Panc1 (cell line): ENCODE data around the gene TMEM164. TPM values are rescaled to one million over a fixed set of nuclear protein-coding genes. Genes with fewer than 3 reads are reported as not detected.

Experiments
- ATAC-seq: fragments of 200-7000 bp; cut with Tn5 transposase; 2 replicates; pipeline ENCODE4 v1.9.1; 2020; ENCODE audit warnings: mild to moderate bottlenecking, moderate library complexity
- BruUV-seq: library from RNA; stranded (reverse); fragments of 400-500 nt; replicated peaks from 2 replicates; lab custom pipeline; 2021; lab: Mats Ljungman, UMichigan
- CTCF ChIA-PET: fragments of 300-600 bp; sonication (Branson Sonifier 250); formaldehyde crosslinking; loops from one replicate; lab custom pipeline; 2022; ENCODE audit warnings: antibody characterized with exemption; lab: Charles Lee
- POLR2A ChIA-PET: fragments of 300-600 bp; sonication (Branson Sonifier 250); formaldehyde crosslinking; loops from one replicate; lab custom pipeline; 2022; ENCODE audit warnings: antibody characterized with exemption; lab: Charles Lee
- DNase-seq: peaks from one replicate; pipeline ENCODE4 v3.0.0-alpha.2; 2010; ENCODE audit warnings: low read depth, low spot score
- H3K27ac ChIP-seq: 2 replicates; pipeline ENCODE4 v1.5.1; 2011; ENCODE audit warnings: mild to moderate bottlenecking, low read length, inconsistent platforms
- H3K27me3 ChIP-seq: fragments of 200-500 bp; sonication (Bioruptor generic); 2 replicates; pipeline ENCODE4 v1.6.0; 2014; ENCODE audit warnings: low read length, inconsistent platforms; ENCODE audit not compliant: control insufficient read depth, insufficient read depth
- H3K36me3 ChIP-seq: fragments of 200-500 bp; sonication (Bioruptor generic); 2 replicates; pipeline ENCODE4 v1.5.1; 2014; ENCODE audit warnings: inconsistent platforms, mild to moderate bottlenecking, low read length, moderate library complexity; ENCODE audit not compliant: control insufficient read depth, insufficient read depth
- H3K4me1 ChIP-seq: 2 replicates; pipeline ENCODE4 v1.5.1; 2011; ENCODE audit warnings: inconsistent platforms, mild to moderate bottlenecking, low read length, moderate library complexity; ENCODE audit not compliant: control insufficient read depth, insufficient read depth
- H3K4me3 ChIP-seq, 2 experiments: 2 replicates each; pipeline ENCODE4 v1.5.1; 2011 to 2012; ENCODE audit warnings: low read depth in 2 of 2, low read length in 2 of 2, mild to moderate bottlenecking in 2 of 2, inconsistent platforms in 1 of 2, moderate library complexity in 1 of 2
- H3K9me3 ChIP-seq: fragments of 200-500 bp; sonication (Bioruptor generic); 2 replicates; pipeline ENCODE4 v1.5.1; 2014; ENCODE audit warnings: low read depth, mild to moderate bottlenecking, inconsistent platforms, low read length, moderate library complexity; ENCODE audit not compliant: control insufficient read depth, insufficient read depth
- CTCF ChIP-seq: fragments of 450-650 bp; IDR thresholded peaks from 2 replicates; pipeline ENCODE4 v1.5.1; 2017; ENCODE audit warnings: mild to moderate bottlenecking
- POLR2AphosphoS5 ChIP-seq: IDR thresholded peaks from 2 replicates; pipeline ENCODE4 v1.6.1; 2012; ENCODE audit warnings: mild to moderate bottlenecking, low read depth, low read length, moderate library complexity
- REST ChIP-seq, 2 experiments: IDR thresholded peaks; 2 replicates each; pipeline ENCODE4 v1.6.1; 2011 to 2012; ENCODE audit warnings: low read depth in 2 of 2, control low read depth in 1 of 2, low read length in 1 of 2, mild to moderate bottlenecking in 1 of 2, moderate library complexity in 1 of 2; ENCODE audit not compliant: insufficient read depth in 1 of 2
- SIN3A ChIP-seq: IDR thresholded peaks from 2 replicates; pipeline ENCODE4 v1.6.1; 2012; ENCODE audit warnings: low read depth, mild to moderate bottlenecking, low read length, moderate library complexity, borderline replicate concordance; ENCODE audit not compliant: insufficient read depth
- TCF7L2 ChIP-seq: IDR thresholded peaks from 2 replicates; pipeline ENCODE4 v1.6.1; 2011; ENCODE audit warnings: mild to moderate bottlenecking, low read depth, low read length, inconsistent platforms
- in situ Hi-C: cut with HindIII; loops from 2 replicates; pipeline ENCODE4 v1.10.0; 2016; ENCODE audit warnings: low sequenced_read_pairs, low pct_unique_long_range_greater_than_20kb
- intact Hi-C: fragments of 100-400 bp; cut with micrococcal nuclease; formaldehyde crosslinking; loops from one replicate; pipeline ENCODE4 v1.10.0; 2022; ENCODE audit not compliant: unreplicated experiment
- total RNA-seq: library from RNA; stranded (reverse); gene quantifications from one replicate; pipeline ENCODE4 v1.2.1, GENCODE V29; 2021; ENCODE audit not compliant: unreplicated experiment

Gene TMEM164
- total RNA-seq, 1 experiment from 2014 or later: 32.8 TPM

DNA sequence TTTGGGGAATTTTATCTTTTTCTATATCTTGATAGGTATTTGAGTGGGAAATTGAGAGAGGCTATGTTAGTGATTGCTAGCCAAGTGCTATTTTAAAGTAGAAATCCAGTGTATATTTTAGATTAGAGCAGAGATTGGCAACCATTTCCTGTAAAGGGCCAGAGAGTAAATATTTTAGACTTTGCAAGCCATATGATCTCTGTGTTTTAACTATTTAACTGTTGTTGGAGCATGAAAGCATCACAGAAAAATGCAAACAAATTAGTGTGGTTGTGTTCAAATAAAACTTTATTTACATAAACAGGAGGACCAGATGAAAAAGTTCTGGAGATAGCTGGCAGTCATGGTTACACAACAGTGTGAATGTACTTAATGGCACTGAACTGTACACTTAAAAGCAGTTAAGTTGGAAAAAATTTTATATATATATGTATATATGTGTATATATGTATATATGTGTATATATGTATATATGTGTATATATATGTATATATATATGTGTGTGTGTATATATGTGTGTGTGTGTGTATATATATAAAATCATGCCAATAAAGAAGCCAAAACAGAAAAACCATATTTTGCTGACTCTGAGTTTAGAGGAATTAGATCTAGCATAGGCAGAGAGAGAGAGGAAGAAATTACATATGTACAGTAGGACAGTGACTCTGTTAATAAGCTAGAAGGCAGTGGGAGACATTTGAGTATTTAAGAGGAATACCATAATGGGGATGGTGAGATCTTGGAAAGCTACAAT lies 83.4 kb downstream of the TMEM164 start:
- Histone ChIP-seq H3K9me3 (no peaks in the 10 kb centered on the region), H3K27ac (no peak overlapping the region), H3K27me3 (no peaks in the 10 kb centered on the region), H3K4me3 (no peak overlapping the region), H3K36me3 (no peaks in the 10 kb centered on the region), H3K4me1 (peaks cover 4% of the 10 kb centered on the region)
- intact Hi-C loops: no loop called here
- no peak for ATAC-seq
- CTCF ChIA-PET: no interaction called here
- POLR2A ChIA-PET: interaction anchor here (0.6 kb wide), 1 partner anchor 13 kb away, joined by 8 read pairs; no protein-coding TSS in a partner anchor
- in situ Hi-C loops: no loop called here
- no TSS peak for BruUV-seq
- no peak for DNase-seq
- TF ChIP-seq TCF7L2: 0 out of 2 replicates have a peak, but pooled peaks have one; percentile 40
- no peak for TF ChIP-seq REST (IDR thresholded peaks at IDR 0.05; ENCODE audit: insufficient read depth in 1 of 2, low read depth in 2 of 2, low read length in 1 of 2)
- TF ChIP-seq POLR2AphosphoS5: no peak

DNA sequence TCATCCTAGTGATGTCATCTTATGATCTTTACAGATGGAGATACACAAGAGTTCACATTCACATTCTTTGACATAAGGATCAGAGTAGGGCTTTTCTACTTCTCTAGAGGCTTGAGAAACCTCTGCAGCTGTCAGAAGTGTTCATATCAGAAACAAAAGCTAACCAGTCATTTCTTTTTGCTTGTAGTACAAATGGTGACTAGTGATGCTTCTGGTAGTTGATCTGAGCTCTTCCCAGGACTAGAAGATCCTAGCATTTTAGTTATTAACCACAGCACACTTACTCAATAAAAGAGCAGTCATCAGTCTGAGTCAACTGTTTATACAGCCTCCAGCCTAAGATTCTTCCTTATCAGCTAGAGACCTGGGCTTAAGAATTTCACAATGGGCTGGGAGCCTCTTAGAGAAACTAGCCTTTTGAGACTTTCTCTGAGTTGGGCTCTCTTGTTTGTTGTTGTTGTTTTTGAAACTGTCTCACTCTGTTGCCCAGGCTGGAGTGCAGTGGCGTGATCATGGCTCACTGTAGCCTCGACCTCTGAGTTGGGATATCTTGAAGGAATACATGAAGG lies 84.1 kb downstream of the TMEM164 start:
- BruUV-seq: no TSS peak
- Histone ChIP-seq H3K4me3 (no peak overlapping the region), H3K27me3 (no peaks in the 10 kb centered on the region), H3K9me3 (no peaks in the 10 kb centered on the region), H3K27ac (no peak overlapping the region), H3K4me1 (peaks cover 4% of the 10 kb centered on the region), H3K36me3 (no peaks in the 10 kb centered on the region)
- POLR2A ChIA-PET: interaction anchor here (0.6 kb wide), 1 partner anchor 12 kb away, joined by 8 read pairs; no protein-coding TSS in a partner anchor
- DNase-seq (peak; percentile 70), ATAC-seq (peak; percentile 85)
- intact Hi-C loops (no loop called here), in situ Hi-C loops (no loop called here)
- TF ChIP-seq CTCF (no peak), POLR2AphosphoS5 (no peak), TCF7L2 (no peak), REST (IDR thresholded peaks at IDR 0.05; ENCODE audit: insufficient read depth in 1 of 2, low read depth in 2 of 2, low read length in 1 of 2) (no peak), SIN3A (no peak)
- CTCF ChIA-PET: no interaction called here
